CD8-positive, alpha-beta memory T cell (primary cell): ENCODE data around the gene STXBP6. TPM values are rescaled to one million over a fixed set of nuclear protein-coding genes. Genes with fewer than 3 reads are reported as not detected.

Experiments
- CTCF ChIA-PET: fragments of 350-600 bp; sonication (Branson Sonifier 250); formaldehyde crosslinking; loops from one replicate; lab custom pipeline; 2021; ENCODE audit warnings: antibody characterized with exemption; lab: Charles Lee
- POLR2A ChIA-PET: fragments of 350-600 bp; sonication (Branson Sonifier 250); formaldehyde crosslinking; loops from one replicate; lab custom pipeline; 2021; ENCODE audit warnings: antibody characterized with exemption; lab: Charles Lee
- DNase-seq, 5 donors: peaks; one replicate each; pipeline versions ENCODE4 v3.0.0 to v3.0.0-alpha.2; 2020 to 2022; ENCODE audit warnings: mixed read lengths in 1 of 5
- H3K27ac ChIP-seq: one replicate; pipeline ENCODE4 v1.7.0; 2013; ENCODE audit warnings: low read depth, mild to moderate bottlenecking, low read length, moderate library complexity
- H3K27me3 ChIP-seq: 2 replicates; pipeline ENCODE4 v1.7.0; 2013; ENCODE audit warnings: low read length, mild to moderate bottlenecking; ENCODE audit not compliant: insufficient read depth, poor library complexity, severe bottlenecking
- H3K36me3 ChIP-seq: 2 replicates; pipeline ENCODE4 v1.7.0; 2013; ENCODE audit warnings: mild to moderate bottlenecking, low read length, moderate library complexity; ENCODE audit not compliant: insufficient read depth
- H3K4me1 ChIP-seq: 2 replicates; pipeline ENCODE4 v1.7.0; 2013; ENCODE audit warnings: mild to moderate bottlenecking, low read length, moderate library complexity; ENCODE audit not compliant: insufficient read depth
- H3K4me3 ChIP-seq: 2 replicates; pipeline ENCODE4 v1.7.0; 2013; ENCODE audit warnings: mild to moderate bottlenecking, low read length
- H3K9me3 ChIP-seq: 2 replicates; pipeline ENCODE4 v1.7.0; 2013; ENCODE audit warnings: mild to moderate bottlenecking, low read length
- H3K27ac Mint-ChIP-seq, 8 donors: one replicate each; pipeline ENCODE4 v1.8.0; 2020 to 2021; ENCODE audit warnings: mixed read lengths in 8 of 8, mild to moderate bottlenecking in 6 of 8, inconsistent platforms in 3 of 8, moderate library complexity in 3 of 8
- H3K27me3 Mint-ChIP-seq, 2 donors: one replicate each; pipeline ENCODE4 v1.8.0; 2020 to 2021; ENCODE audit warnings: mixed read lengths in 2 of 2, mild to moderate bottlenecking in 1 of 2, moderate library complexity in 1 of 2
- H3K36me3 Mint-ChIP-seq, 3 donors: one replicate each; pipeline ENCODE4 v1.8.0; 2020 to 2021; ENCODE audit warnings: mixed read lengths in 3 of 3, inconsistent platforms in 1 of 3, mild to moderate bottlenecking in 1 of 3
- H3K4me1 Mint-ChIP-seq, 3 donors: one replicate each; pipeline ENCODE4 v1.8.0; 2020 to 2021; ENCODE audit warnings: mixed read lengths in 3 of 3, inconsistent platforms in 1 of 3, mild to moderate bottlenecking in 1 of 3
- H3K4me3 Mint-ChIP-seq, 7 donors: one replicate each; pipeline ENCODE4 v1.8.0; 2020 to 2021; ENCODE audit warnings: mixed read lengths in 7 of 7, mild to moderate bottlenecking in 6 of 7, moderate library complexity in 4 of 7, inconsistent platforms in 2 of 7
- H3K9me3 Mint-ChIP-seq, 5 donors: one replicate each; pipeline ENCODE4 v1.8.0; 2020 to 2022; ENCODE audit warnings: mixed read lengths in 5 of 5, mild to moderate bottlenecking in 3 of 5, moderate library complexity in 2 of 5, inconsistent platforms in 1 of 5
- polyA plus RNA-seq: library from polyadenylated mRNA; unstranded; fragments of 300-500 nt; fragmentation: Illumina TruSeq; gene quantifications from one replicate; pipeline ENCODE4 v1.2.3, GENCODE V29; 2021
- total RNA-seq, 2 experiments: library from RNA; stranded (reverse); gene quantifications; one replicate each; pipeline ENCODE4 v1.2.3, GENCODE V29; 2021

Gene STXBP6
- total and polyA plus RNA-seq, 3 experiments from 2014 or later = 0.28 to 0.38 TPM; not detected in 1

DNA sequence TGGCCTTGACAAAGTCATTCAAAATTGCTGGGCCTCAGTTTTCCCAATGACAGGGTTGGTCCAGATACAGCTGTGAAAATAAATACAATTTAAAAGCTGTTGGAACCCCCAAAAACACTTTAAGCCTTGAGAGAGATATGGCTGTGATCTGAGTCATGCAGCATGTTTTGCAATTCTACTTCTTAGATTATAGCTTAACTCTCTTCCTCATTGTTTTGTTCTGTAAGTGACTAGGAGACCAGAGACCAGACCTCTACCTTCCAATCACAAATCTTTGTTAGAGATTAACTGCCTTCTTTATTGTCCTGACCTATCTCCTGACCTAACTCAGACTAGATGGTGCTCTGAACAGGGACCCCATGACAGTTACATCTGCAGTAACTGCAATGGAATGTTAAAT is 198.1 kb downstream of the STXBP6 start:
- ChIA-PET CTCF (no interaction called here), POLR2A (no interaction called here)
- Mint-ChIP-seq H3K36me3 (no peaks in the 10 kb centered on the region), H3K27me3 (peaks cover 14 to 33% of the 10 kb centered on the region in 2 donors), H3K4me1 (no peaks in the 10 kb centered on the region), H3K9me3 (no peaks in the 10 kb centered on the region), H3K4me3 (no peak overlapping the region), H3K27ac (no peak overlapping the region)
- H3K27me3 ChIP-seq = no peaks in the 10 kb centered on the region
- H3K9me3 ChIP-seq = no peaks in the 10 kb centered on the region
- no peak overlapping the region for H3K4me3 ChIP-seq
- no peak overlapping the region for H3K27ac ChIP-seq
- no peaks in the 10 kb centered on the region for H3K4me1 ChIP-seq
- no peak for DNase-seq
- H3K36me3 ChIP-seq = no peaks in the 10 kb centered on the region

DNA sequence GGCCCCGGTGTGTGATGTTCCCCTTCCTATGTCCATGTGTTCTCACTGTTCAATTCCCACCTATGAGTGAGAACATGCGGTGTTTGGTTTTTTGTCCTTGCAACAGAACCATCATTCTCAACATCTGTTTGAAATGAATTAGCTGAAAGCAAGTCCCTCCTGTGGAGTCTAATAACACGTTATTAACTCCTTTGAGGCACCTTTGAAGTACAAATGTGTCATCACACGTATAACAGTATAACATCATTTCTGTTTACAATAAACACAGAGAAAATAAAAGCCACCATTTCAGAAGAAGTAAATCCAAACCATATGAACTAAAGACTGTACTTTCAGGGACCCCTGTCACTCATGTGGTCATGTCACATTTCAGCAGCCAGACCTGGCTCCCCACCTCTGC is 198.5 kb downstream of the STXBP6 start:
- Histone ChIP-seq H3K9me3 (no peaks in the 10 kb centered on the region), H3K27ac (no peak overlapping the region), H3K4me1 (no peaks in the 10 kb centered on the region), H3K36me3 (no peaks in the 10 kb centered on the region), H3K27me3 (no peaks in the 10 kb centered on the region), H3K4me3 (no peak overlapping the region)
- H3K27me3 Mint-ChIP-seq = peaks cover 13 to 33% of the 10 kb centered on the region in 2 donors
- ChIA-PET CTCF (no interaction called here), POLR2A (no interaction called here)
- DNase-seq = no peak
- H3K27ac Mint-ChIP-seq = no peak overlapping the region
- no peak overlapping the region for H3K4me3 Mint-ChIP-seq
- no peaks in the 10 kb centered on the region for H3K36me3 Mint-ChIP-seq
- H3K4me1 Mint-ChIP-seq = no peaks in the 10 kb centered on the region
- H3K9me3 Mint-ChIP-seq = no peaks in the 10 kb centered on the region

DNA sequence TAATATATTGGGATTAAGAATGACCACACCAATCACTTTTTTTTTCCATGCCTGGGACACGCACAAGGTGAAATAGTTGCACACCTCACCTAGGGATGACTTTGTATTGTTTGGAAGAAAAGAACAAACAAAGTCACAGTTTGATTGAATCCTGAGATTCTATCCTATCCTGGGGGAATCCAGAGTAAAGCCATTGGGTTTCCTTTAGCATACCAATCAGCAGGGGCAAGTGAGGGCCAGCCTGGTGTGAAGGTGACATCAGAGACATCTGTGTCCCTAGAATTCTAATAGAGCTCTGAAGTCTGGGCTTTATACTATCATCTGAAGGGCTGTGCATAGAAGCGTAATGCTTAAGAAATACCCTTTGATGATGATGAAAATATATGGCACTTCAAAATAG is 199.9 kb downstream of the STXBP6 start:
- no peaks in the 10 kb centered on the region for H3K4me1 ChIP-seq
- Mint-ChIP-seq H3K4me3 (no peak overlapping the region), H3K9me3 (no peaks in the 10 kb centered on the region), H3K4me1 (no peaks in the 10 kb centered on the region), H3K27ac (no peak overlapping the region), H3K27me3 (peaks cover 13 to 31% of the 10 kb centered on the region in 2 donors), H3K36me3 (no peaks in the 10 kb centered on the region)
- ChIA-PET CTCF (no interaction called here), POLR2A (no interaction called here)
- DNase-seq = no peak
- no peaks in the 10 kb centered on the region for H3K27me3 ChIP-seq
- no peak overlapping the region for H3K4me3 ChIP-seq
- no peaks in the 10 kb centered on the region for H3K9me3 ChIP-seq
- H3K36me3 ChIP-seq = no peaks in the 10 kb centered on the region
- H3K27ac ChIP-seq = no peak overlapping the region

DNA sequence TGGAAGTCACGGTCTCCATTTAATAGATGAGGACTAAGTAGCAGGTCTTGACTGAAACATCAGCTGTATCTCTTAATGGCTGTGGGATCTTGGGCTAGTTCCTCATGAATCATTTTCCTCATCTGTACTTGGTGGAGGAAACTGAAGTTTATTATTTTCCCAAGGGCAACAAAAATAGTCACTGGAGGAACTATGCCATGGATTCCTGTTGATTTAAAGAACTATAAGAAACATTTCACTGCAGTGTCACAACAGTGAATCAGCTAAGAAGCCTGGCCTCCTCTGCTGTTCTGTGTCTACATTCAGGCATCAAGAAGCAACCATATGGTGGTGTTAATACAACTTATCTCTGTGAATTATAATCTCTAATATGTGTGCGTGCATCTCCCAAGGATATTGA is 200.5 kb downstream of the STXBP6 start:
- no peaks in the 10 kb centered on the region for H3K36me3 ChIP-seq

DNA sequence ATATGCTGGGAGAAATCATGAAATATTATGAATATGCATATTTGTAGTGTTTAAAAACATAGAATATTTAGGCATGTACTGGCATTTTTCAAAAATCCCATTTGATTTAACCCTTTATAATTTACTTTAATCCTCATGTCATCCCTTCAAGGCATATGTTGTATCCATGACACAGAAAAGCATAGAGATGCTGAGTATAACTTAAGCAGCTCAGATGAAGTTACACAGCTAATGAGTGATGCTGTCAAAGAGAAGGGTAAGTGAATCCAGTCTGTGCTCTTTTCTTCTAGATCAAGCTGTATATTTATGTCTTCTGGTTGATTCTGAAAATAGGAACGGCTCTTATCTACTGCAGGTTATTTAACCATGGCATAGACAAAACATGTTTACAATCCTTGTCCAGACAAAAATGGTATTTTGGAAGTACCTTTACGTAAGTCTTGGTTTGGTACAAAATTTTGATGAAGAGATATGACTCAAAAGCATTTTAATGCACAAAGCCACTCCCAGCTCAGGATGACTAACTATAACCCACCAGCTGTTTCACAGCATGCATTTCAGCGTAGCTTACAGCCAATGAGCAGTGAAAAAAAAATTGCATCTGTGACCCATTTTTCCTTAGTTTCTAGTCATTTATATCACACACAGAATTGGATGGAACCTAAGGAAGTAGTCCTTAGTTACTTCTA is 201.7 kb downstream of the STXBP6 start:
- no peaks in the 10 kb centered on the region for H3K36me3 ChIP-seq
- Mint-ChIP-seq H3K36me3 (no peaks in the 10 kb centered on the region), H3K27me3 (peaks cover 8 to 24% of the 10 kb centered on the region in 2 donors), H3K4me3 (no peak overlapping the region), H3K27ac (no peak overlapping the region), H3K4me1 (no peaks in the 10 kb centered on the region), H3K9me3 (no peaks in the 10 kb centered on the region)
- H3K4me1 ChIP-seq = no peaks in the 10 kb centered on the region
- POLR2A ChIA-PET = no interaction called here
- H3K27me3 ChIP-seq = no peaks in the 10 kb centered on the region
- no peak for DNase-seq
- no peak overlapping the region for H3K27ac ChIP-seq
- no peak overlapping the region for H3K4me3 ChIP-seq
- CTCF ChIA-PET = no interaction called here
- no peaks in the 10 kb centered on the region for H3K9me3 ChIP-seq

More for the DNA sequence above, 200.5 kb downstream of the STXBP6 start:
- H3K4me3 Mint-ChIP-seq = no peak overlapping the region
- no peaks in the 10 kb centered on the region for H3K4me1 Mint-ChIP-seq
- no peaks in the 10 kb centered on the region for H3K4me1 ChIP-seq
- DNase-seq = no peak
- no peaks in the 10 kb centered on the region for H3K9me3 ChIP-seq
- H3K27me3 ChIP-seq = no peaks in the 10 kb centered on the region
- no peak overlapping the region for H3K27ac Mint-ChIP-seq
- H3K27ac ChIP-seq = no peak overlapping the region
- H3K9me3 Mint-ChIP-seq = no peaks in the 10 kb centered on the region
- H3K4me3 ChIP-seq = no peak overlapping the region
- ChIA-PET CTCF (no interaction called here), POLR2A (no interaction called here)
- H3K27me3 Mint-ChIP-seq = peaks cover 13 to 27% of the 10 kb centered on the region in 2 donors
- no peaks in the 10 kb centered on the region for H3K36me3 Mint-ChIP-seq

DNA sequence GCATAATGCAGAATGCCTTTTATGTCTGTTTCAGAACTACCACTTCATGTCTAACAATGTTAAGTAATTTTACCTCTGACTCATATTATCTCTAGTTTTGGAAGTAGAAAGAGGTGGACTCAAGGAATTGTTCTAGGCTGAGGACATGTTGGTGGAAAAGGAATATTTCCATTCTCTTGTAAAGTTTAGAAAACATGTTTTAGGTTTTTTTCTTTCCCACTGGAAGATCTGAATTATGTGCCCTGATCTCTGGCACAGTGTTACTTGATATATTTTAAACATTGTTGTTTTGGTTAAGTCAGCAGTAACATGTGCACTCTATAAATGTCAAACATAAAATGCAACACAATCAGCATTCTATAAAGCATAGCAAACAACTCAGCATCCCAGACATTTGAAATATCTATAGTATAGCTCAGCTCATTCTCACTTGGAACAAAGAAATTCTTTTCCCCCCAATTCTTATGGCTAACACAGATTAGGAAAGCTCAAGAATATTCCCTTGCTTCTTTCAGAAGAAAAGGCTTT is 202.3 kb downstream of the STXBP6 start:
- H3K36me3 Mint-ChIP-seq = no peaks in the 10 kb centered on the region
- Histone ChIP-seq H3K4me1 (no peaks in the 10 kb centered on the region), H3K27ac (no peak overlapping the region), H3K9me3 (no peaks in the 10 kb centered on the region), H3K4me3 (no peak overlapping the region), H3K36me3 (no peaks in the 10 kb centered on the region), H3K27me3 (no peaks in the 10 kb centered on the region)
- CTCF ChIA-PET = no interaction called here
- DNase-seq = no peak
- H3K27me3 Mint-ChIP-seq = peaks cover 8 to 24% of the 10 kb centered on the region in 2 donors
- POLR2A ChIA-PET = no interaction called here
- H3K4me1 Mint-ChIP-seq = no peaks in the 10 kb centered on the region
- no peak overlapping the region for H3K4me3 Mint-ChIP-seq
- no peaks in the 10 kb centered on the region for H3K9me3 Mint-ChIP-seq
- no peak overlapping the region for H3K27ac Mint-ChIP-seq

DNA sequence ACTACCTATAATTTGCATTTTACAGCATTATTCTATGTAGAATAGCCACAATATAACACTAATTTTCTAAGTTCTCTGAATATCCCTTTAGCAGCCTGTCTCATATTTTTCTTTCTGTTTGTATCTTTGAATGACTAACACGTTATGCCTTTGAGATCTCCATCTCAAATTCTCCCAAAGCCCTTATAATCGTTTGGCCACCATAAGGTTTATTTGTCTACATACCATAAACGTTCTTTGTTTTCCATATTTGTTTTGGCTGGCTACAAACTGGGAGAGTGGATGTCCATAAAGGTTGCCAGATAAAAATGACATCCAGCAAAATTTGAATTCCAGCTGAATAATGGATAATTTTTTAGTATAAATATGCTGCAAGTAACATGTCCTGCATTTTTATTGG is 203.7 kb downstream of the STXBP6 start:
- H3K4me3 Mint-ChIP-seq = no peak overlapping the region

DNA sequence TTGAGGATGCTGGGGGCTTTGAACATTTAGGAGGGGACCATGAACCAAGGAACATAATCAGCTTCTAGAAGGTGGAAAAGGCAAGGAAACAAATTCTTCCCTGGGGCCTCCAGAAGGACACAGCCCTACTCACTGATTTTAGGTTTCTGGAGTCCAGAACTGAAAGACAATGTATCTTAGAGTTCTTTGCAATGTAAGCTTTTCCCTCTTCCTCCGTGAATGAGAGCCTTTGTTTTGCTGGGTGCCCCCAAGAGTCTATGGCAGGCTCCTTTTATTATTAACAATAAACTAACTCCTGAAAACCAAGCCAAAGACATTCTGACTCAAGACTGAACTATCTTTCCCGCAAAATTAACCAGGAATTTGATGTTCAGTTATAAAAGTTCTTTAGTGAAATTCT is 204.1 kb downstream of the STXBP6 start:
- Histone ChIP-seq H3K27me3 (no peaks in the 10 kb centered on the region), H3K4me1 (no peaks in the 10 kb centered on the region), H3K36me3 (no peaks in the 10 kb centered on the region), H3K27ac (no peak overlapping the region), H3K9me3 (no peaks in the 10 kb centered on the region), H3K4me3 (no peak overlapping the region)
- POLR2A ChIA-PET = no interaction called here
- H3K4me3 Mint-ChIP-seq = no peak overlapping the region
- H3K9me3 Mint-ChIP-seq = no peaks in the 10 kb centered on the region
- CTCF ChIA-PET = no interaction called here
- no peak overlapping the region for H3K27ac Mint-ChIP-seq
- H3K36me3 Mint-ChIP-seq = no peaks in the 10 kb centered on the region
- DNase-seq = no peak
- peaks cover 8 to 24% of the 10 kb centered on the region in 2 donors for H3K27me3 Mint-ChIP-seq
- H3K4me1 Mint-ChIP-seq = no peaks in the 10 kb centered on the region

More for the DNA sequence above, 203.7 kb downstream of the STXBP6 start:
- ChIA-PET CTCF (no interaction called here), POLR2A (no interaction called here)
- Histone ChIP-seq H3K4me1 (no peaks in the 10 kb centered on the region), H3K9me3 (no peaks in the 10 kb centered on the region), H3K27ac (no peak overlapping the region), H3K27me3 (no peaks in the 10 kb centered on the region), H3K4me3 (no peak overlapping the region), H3K36me3 (no peaks in the 10 kb centered on the region)
- DNase-seq = no peak
- H3K27me3 Mint-ChIP-seq = peaks cover 8 to 24% of the 10 kb centered on the region in 2 donors
- no peaks in the 10 kb centered on the region for H3K36me3 Mint-ChIP-seq
- H3K9me3 Mint-ChIP-seq = no peaks in the 10 kb centered on the region
- H3K27ac Mint-ChIP-seq = no peak overlapping the region
- no peaks in the 10 kb centered on the region for H3K4me1 Mint-ChIP-seq
